Smooth muscle cell (in vitro differentiated cells): Measurements from ENCODE around the gene VWA3A. TPM values are rescaled to one million over a fixed set of nuclear protein-coding genes. Genes with fewer than 3 reads are reported as not detected.

Source experiments
- DNase-seq: peaks from one replicate; lab custom pipeline; 2025; ENCODE audit not compliant: unreplicated experiment; lab: John Stamatoyannopoulos, UW
- H2AFZ ChIP-seq: fragments of 200-600 bp; sonication (generic); 2 replicates; pipeline ENCODE4 v1.6.0; 2016; ENCODE audit warnings: antibody characterized with exemption, low read depth, mild to moderate bottlenecking
- H3F3A ChIP-seq: fragments of 200-600 bp; sonication (generic); 2 replicates; pipeline ENCODE4 v1.6.0; 2017; ENCODE audit warnings: antibody characterized with exemption, low read depth
- H3K27ac ChIP-seq: fragments of 200-600 bp; sonication (generic); 2 replicates; pipeline ENCODE4 v1.5.1; 2016; ENCODE audit warnings: low read depth, mild to moderate bottlenecking
- H3K27me3 ChIP-seq: fragments of 200-600 bp; sonication (generic); 2 replicates; pipeline ENCODE4 v1.6.1; 2016; ENCODE audit warnings: low read depth, mild to moderate bottlenecking
- H3K36me3 ChIP-seq: fragments of 200-600 bp; sonication (generic); 2 replicates; pipeline ENCODE4 v1.5.1; 2016; ENCODE audit warnings: low read depth
- H3K4me1 ChIP-seq: fragments of 200-600 bp; sonication (generic); 2 replicates; pipeline ENCODE4 v1.5.1; 2016; ENCODE audit warnings: low read depth
- H3K4me2 ChIP-seq: fragments of 200-600 bp; sonication (generic); 2 replicates; pipeline ENCODE4 v1.6.0; 2016; ENCODE audit warnings: mild to moderate bottlenecking
- H3K4me3 ChIP-seq: fragments of 200-600 bp; sonication (generic); 2 replicates; pipeline ENCODE4 v1.5.1; 2016; ENCODE audit warnings: mild to moderate bottlenecking
- H3K79me2 ChIP-seq: fragments of 200-600 bp; sonication (generic); 2 replicates; pipeline ENCODE4 v1.6.0; 2016; ENCODE audit warnings: low read depth, mild to moderate bottlenecking
- H3K9ac ChIP-seq: fragments of 200-600 bp; sonication (generic); 2 replicates; pipeline ENCODE4 v1.6.0; 2016; ENCODE audit warnings: low read depth
- H3K9me3 ChIP-seq: fragments of 200-600 bp; sonication (generic); replicated peaks from 2 replicates; pipeline ENCODE4 v1.5.1; 2016; ENCODE audit warnings: low read depth
- H4K20me1 ChIP-seq: fragments of 200-600 bp; sonication (generic); 2 replicates; pipeline ENCODE4 v1.6.0; 2016; ENCODE audit warnings: low read depth
- CTCF ChIP-seq: fragments of 200-600 bp; sonication (generic); IDR thresholded peaks from 2 replicates; pipeline ENCODE4 v1.5.1; 2017; ENCODE audit warnings: borderline replicate concordance, mild to moderate bottlenecking, antibody characterized with exemption; ENCODE audit not compliant: insufficient read depth, poor library complexity, severe bottlenecking
- WGBS: methylation state at CpG from one replicate; pipeline ENCODE4 v1.1.7; 2016; ENCODE audit warnings: low lambda C conversion rate; 5-methylcytosine and 5-hydroxymethylcytosine counted together
- polyA plus RNA-seq: library from polyadenylated mRNA; unstranded; fragments of >200 nt; fragmentation: Nextera tagmentation; extraction: Ambion mirVana; gene quantifications from 2 replicates; pipeline ENCODE4 v1.2.1, GENCODE V29; 2016
- total RNA-seq: library from RNA; depleted of rRNA; stranded (reverse); fragments of >200 nt; gene quantifications from 2 replicates; pipeline ENCODE4 v1.2.3, GENCODE V29; 2014

Gene VWA3A
- total and polyA plus RNA-seq, 2 experiments from 2014 or later: not detected

GRCh38 chr16:22093331-22093730, 990 bp downstream of the VWA3A start:
- TF ChIP-seq CTCF: no peak
- Histone ChIP-seq H2AFZ (no peak overlapping the region), H3K36me3 (no peaks in the 10 kb centered on the region)

GRCh38 chr16:22093996-22094395, 1.7 kb downstream of the VWA3A start:
- Histone ChIP-seq H4K20me1 (no peaks in the 10 kb centered on the region), H3K9ac (no peak overlapping the region), H3K27me3 (no peaks in the 10 kb centered on the region), H3K27ac (no peak overlapping the region), H3K79me2 (no peaks in the 10 kb centered on the region), H2AFZ (no peak overlapping the region), H3K4me1 (peaks cover 14% of the 10 kb centered on the region), H3K4me2 (no peak overlapping the region), H3K9me3 (no peaks in the 10 kb centered on the region), H3F3A (no peaks in the 10 kb centered on the region), H3K4me3 (no peak overlapping the region), H3K36me3 (no peaks in the 10 kb centered on the region)
- no peak for DNase-seq
- no peak for TF ChIP-seq CTCF
- WGBS: 89% methylated on average over 3 of the region's 3 CpGs

More at GRCh38 chr16:22093331-22093730, 990 bp downstream of the VWA3A start:
- H3K27me3 ChIP-seq: no peaks in the 10 kb centered on the region
- H3K9me3 ChIP-seq: no peaks in the 10 kb centered on the region
- no peaks in the 10 kb centered on the region for H4K20me1 ChIP-seq
- no peak overlapping the region for H3K4me3 ChIP-seq
- no peaks in the 10 kb centered on the region for H3K79me2 ChIP-seq
- no peak overlapping the region for H3K27ac ChIP-seq
- H3K4me1 ChIP-seq: peaks cover 14% of the 10 kb centered on the region
- no peak overlapping the region for H3K4me2 ChIP-seq
- no peaks in the 10 kb centered on the region for H3F3A ChIP-seq
- DNase-seq: no peak
- 88% methylated on average over 3 of the region's 3 CpGs for WGBS
- H3K9ac ChIP-seq: no peak overlapping the region

- H3K4me1 ChIP-seq: peaks cover 5% of the 10 kb centered on the region
- H3K9me3 ChIP-seq: no peaks in the 10 kb centered on the region
- H3K9ac ChIP-seq: no peak overlapping the region
- 59% methylated on average over 8 of the region's 8 CpGs for WGBS
- no peaks in the 10 kb centered on the region for H3K79me2 ChIP-seq
- H3K36me3 ChIP-seq: no peaks in the 10 kb centered on the region
- no peak for DNase-seq
- H3K4me3 ChIP-seq: no peak overlapping the region
- H3K27me3 ChIP-seq: no peaks in the 10 kb centered on the region
- peak; percentile 48 for TF ChIP-seq CTCF
- no peaks in the 10 kb centered on the region for H3F3A ChIP-seq
- peak overlapping the region; percentile 72 for H3K4me2 ChIP-seq
- no peak overlapping the region for H3K27ac ChIP-seq
- H2AFZ ChIP-seq: no peak overlapping the region
- H4K20me1 ChIP-seq: no peaks in the 10 kb centered on the region
Observed at GRCh38 chr16:22098405-22099255, 6.3 kb downstream of the VWA3A start.
